Measurements from ENCODE around the gene NGDN. TPM values are rescaled to one million over a fixed set of nuclear protein-coding genes. Genes with fewer than 3 reads are reported as not detected.
A peak's percentile ranks its signal among the peaks of the same experiment; 100 is the strongest.

Gene NGDN
- total and polyA plus RNA-seq, 2 of the 8 experiments (the other 6 are each of a cell fraction or from before 2014, with no cell fraction given): 39.8 to 48.8 TPM

- H3K23me2 ChIP-seq (ENCODE audit: low read depth, low read length): no peaks in the 10 kb centered on the region
- H3K18ac ChIP-seq (ENCODE audit: extremely low read depth, low read length): no peak overlapping the region
- no peak overlapping the region for H2BK120ac ChIP-seq (replicated peaks; ENCODE audit: low read depth, low read length)
- peaks cover 0 to 8% (median 2%) of the 10 kb centered on the region in 4 experiments; a peak in 2 of 7 replicates for H3K4me1 ChIP-seq (replicated peaks in 1 of 4; ENCODE audit: control insufficient read depth in 3 of 4, insufficient read depth in 4 of 4, low read length in 3 of 4)
- ChIA-PET CTCF (ENCODE audit: partially characterized antibody) (interaction anchor here (0.6 to 1.5 kb wide), 12 partner anchors 9 to 124 kb away, joined by 3 to 8 read pairs (median 4); no protein-coding TSS in a partner anchor), POLR2A (ENCODE audit: partially characterized antibody) (interaction anchor here (1.4 kb wide), 1 partner anchor 9 kb away, joined by 3 read pairs; no protein-coding TSS in a partner anchor)
- FAIRE-seq (no peak), DNase-seq (ENCODE audit: low read depth in 1 of 2, low spot score in 2 of 2) (no peak)
- WGBS, 2 experiments (ENCODE audit: extremely low coverage in 1 of 2, insufficient coverage in 1 of 2, insufficient read length in 1 of 2, insufficient replicate concordance in 2 of 2, low coverage in 1 of 2, low lambda C conversion rate in 2 of 2, missing lambda C conversion rate in 1 of 2): 77% methylated on average over 10 of the region's 10 CpGs; no CpG with 5 or more reads in 1 of the 2 experiments
- H4K5ac ChIP-seq (ENCODE audit: insufficient read length, low read depth, low read length): no peak overlapping the region
- H2AK5ac ChIP-seq (ENCODE audit: low read depth, low read length): no peak overlapping the region
- no peaks in the 10 kb centered on the region for H3K36me3 ChIP-seq (ENCODE audit: control insufficient read depth in 2 of 4, insufficient read depth in 4 of 4, low read length in 3 of 4)
- H2BK20ac ChIP-seq (ENCODE audit: low read length): no peak overlapping the region
- TF ChIP-seq EGR1 (IDR thresholded peaks at IDR 0.05; ENCODE audit: borderline replicate concordance, low read depth, low read length) (no peak), CEBPB (IDR thresholded peaks at IDR 0.05; ENCODE audit: low read depth, low read length) (no peak), CHD1 (IDR thresholded peaks at IDR 0.05; ENCODE audit: low read depth, low read length) (no peak), BACH1 (IDR thresholded peaks at IDR 0.05; ENCODE audit: low read length) (no peak), SIRT6 (IDR thresholded peaks at IDR 0.05; ENCODE audit: low read length) (no peak), CTCF (IDR thresholded peaks at IDR 0.05; ENCODE audit: control extremely low read depth in 1 of 3, insufficient read depth in 1 of 3, low read depth in 1 of 3, low read length in 3 of 3) (peak; percentile 42 to 50 (median 49)), SP2 (IDR thresholded peaks at IDR 0.05; ENCODE audit: low read length) (no peak), ASH2L (IDR thresholded peaks at IDR 0.05; ENCODE audit: low read length) (no peak), RAD21 (IDR thresholded peaks at IDR 0.05 in 1 of 2, conservative IDR thresholded peaks at IDR 0.05 in 1 of 2; ENCODE audit: low read depth in 2 of 2, low read length in 2 of 2) (peak; percentile 46 to 66), YY1 (IDR thresholded peaks at IDR 0.05; ENCODE audit: low read depth, low read length) (no peak), E2F6 (IDR thresholded peaks at IDR 0.05) (no peak)
- H2BK12ac ChIP-seq (ENCODE audit: low read depth, low read length): no peak overlapping the region
- no peak overlapping the region for H2BK5ac ChIP-seq (ENCODE audit: low read depth, low read length)
- no peak overlapping the region for H2AFZ ChIP-seq (ENCODE audit: low read length)
- H3K4me3 ChIP-seq (ENCODE audit: extremely low read depth in 1 of 4, insufficient read depth in 2 of 4, low read depth in 3 of 4, low read length in 4 of 4): no peak overlapping the region
- no peaks in the 10 kb centered on the region for H4K20me1 ChIP-seq (replicated peaks in 1 of 2; ENCODE audit: control insufficient read depth in 1 of 2, insufficient read depth in 2 of 2, low read length in 2 of 2)
- H4K8ac ChIP-seq (ENCODE audit: extremely low read depth, insufficient read depth, low read length): no peak overlapping the region
- H3K9me3 ChIP-seq (ENCODE audit: insufficient read depth in 2 of 2, low read depth in 1 of 2, low read length in 1 of 2): no peaks in the 10 kb centered on the region; a peak in 1 of 4 replicates
- peaks cover 3% of the 10 kb centered on the region; the same call in 1 of the 2 replicates for H3K79me1 ChIP-seq (ENCODE audit: low read depth, low read length)
- no peak overlapping the region for H3K4me2 ChIP-seq (ENCODE audit: insufficient read depth in 1 of 2, low read depth in 2 of 2, low read length in 2 of 2)
- no peak overlapping the region for H3K27ac ChIP-seq (ENCODE audit: low read depth, low read length)
- H3K14ac ChIP-seq (ENCODE audit: insufficient read length): no peak overlapping the region
- H3K56ac ChIP-seq (replicated peaks; ENCODE audit: insufficient read length, low read depth, low read length): no peak overlapping the region
- no peaks in the 10 kb centered on the region; a peak in 1 of 7 replicates for H3K27me3 ChIP-seq (replicated peaks in 1 of 4; ENCODE audit: control insufficient read depth in 3 of 4, extremely low read depth in 1 of 4, insufficient read depth in 3 of 4, low read length in 3 of 4)
- H2BK15ac ChIP-seq (ENCODE audit: low read length): 0 out of 2 replicates have a peak overlapping the region, but pooled peaks have one; percentile 88
- no peak overlapping the region for H3K9ac ChIP-seq (replicated peaks in 1 of 4; ENCODE audit: extremely low read depth in 1 of 4, low read depth in 3 of 4, low read length in 3 of 4)
- no peak overlapping the region for H3K4ac ChIP-seq (replicated peaks; ENCODE audit: insufficient read length, low read depth, low read length)
- H4K91ac ChIP-seq (replicated peaks; ENCODE audit: insufficient read length, low read length): no peak overlapping the region
- no peak overlapping the region for H3K23ac ChIP-seq (ENCODE audit: insufficient read length)
- H3K79me2 ChIP-seq (ENCODE audit: control insufficient read depth in 1 of 2, insufficient read depth in 2 of 2, low read length in 2 of 2): no peaks in the 10 kb centered on the region
Observed at GRCh38 chr14:23433457-23433856, 36.0 kb upstream of the NGDN start.
